ENCODE data around the gene RNF17. TPM values are rescaled to one million over a fixed set of nuclear protein-coding genes. Genes with fewer than 3 reads are reported as not detected.
"Not testable (repeated sequence)": the region's sequence is repeated elsewhere in the genome, so short reads cannot be mapped to it uniquely, and the experiment has no call there.

The RNF17 gene
- total RNA-seq, 1 donor from 2014 or later, result not detected

- ATAC-seq, result no peak
- intact Hi-C loops (cut with DNase I), result no loop called here
Measured at GRCh38 chr13:24741016-24741662, 22.8 kb upstream of the RNF17 start.

GRCh38 chr13:24741791-24742190 lies 22.2 kb upstream of the RNF17 start:
- intact Hi-C loops (cut with DNase I), result no loop called here
- ATAC-seq (no peak), DNase-seq (ENCODE audit: low spot score) (no peak)

More at GRCh38 chr13:24741016-24741662, 22.8 kb upstream of the RNF17 start:
- no peak for DNase-seq (ENCODE audit: low spot score)

- intact Hi-C loops (cut with DNase I), result no loop called here
- no peak for ATAC-seq
- DNase-seq (ENCODE audit: low spot score), result no peak
Measured at GRCh38 chr13:24742294-24742693, 21.7 kb upstream of the RNF17 start.

GRCh38 chr13:24742977-24743376 lies 21.0 kb upstream of the RNF17 start:
- no peak for ATAC-seq
- DNase-seq (ENCODE audit: low spot score), result no peak
- intact Hi-C loops (cut with DNase I), result no loop called here

GRCh38 chr13:24744247-24744646 lies 19.7 kb upstream of the RNF17 start:
- ATAC-seq, result no peak
- DNase-seq (ENCODE audit: low spot score), result no peak
- intact Hi-C loops (cut with DNase I), result no loop called here

- DNase-seq (ENCODE audit: low spot score) (no peak), ATAC-seq (no peak)
- intact Hi-C loops (cut with DNase I), result loop anchor here (5.0 kb wide), 1 partner anchor 258 kb away; no protein-coding TSS in a partner anchor
Measured at GRCh38 chr13:24745516-24745860, 18.5 kb upstream of the RNF17 start.

- ATAC-seq (no peak), DNase-seq (ENCODE audit: low spot score) (no peak)
- intact Hi-C loops (cut with DNase I), result loop anchor here (5.0 kb wide), 1 partner anchor 259 kb away; no protein-coding TSS in a partner anchor
Measured at GRCh38 chr13:24745861-24746617, 17.9 kb upstream of the RNF17 start.

GRCh38 chr13:24746618-24747247 lies 17.2 kb upstream of the RNF17 start:
- DNase-seq (ENCODE audit: low spot score) (no peak), ATAC-seq (no peak)
- intact Hi-C loops (cut with DNase I), result loop anchor here (5.0 kb wide), 1 partner anchor 259 kb away; no protein-coding TSS in a partner anchor

GRCh38 chr13:24747248-24748060 lies 16.5 kb upstream of the RNF17 start:
- ATAC-seq, result no peak
- no peak for DNase-seq (ENCODE audit: low spot score)
- intact Hi-C loops (cut with DNase I), result loop anchor here (5.0 kb wide), 1 partner anchor 260 kb away; no protein-coding TSS in a partner anchor

- intact Hi-C loops (cut with DNase I), result loop anchor here (5.0 kb wide), 1 partner anchor 261 kb away; no protein-coding TSS in a partner anchor
- no peak for ATAC-seq
- no peak for DNase-seq (ENCODE audit: low spot score)
Measured at GRCh38 chr13:24748061-24748400, 15.9 kb upstream of the RNF17 start.

- DNase-seq (ENCODE audit: low spot score) (no peak), ATAC-seq (no peak)
- intact Hi-C loops (cut with DNase I), result no loop called here
Measured at GRCh38 chr13:24759197-24759596, 4.8 kb upstream of the RNF17 start.

GRCh38 chr13:24764276-24764630 lies 284 bp downstream of the RNF17 start:
- ATAC-seq (no peak), DNase-seq (ENCODE audit: low spot score) (no peak)
- intact Hi-C loops (cut with DNase I), result no loop called here

GRCh38 chr13:24777171-24777570 lies 13.2 kb downstream of the RNF17 start:
- DNase-seq (ENCODE audit: low spot score), result no peak
- intact Hi-C loops (cut with DNase I), result no loop called here
- ATAC-seq, result no peak

GRCh38 chr13:24784319-24784718 lies 20.4 kb downstream of the RNF17 start:
- ATAC-seq (no peak), DNase-seq (ENCODE audit: low spot score) (no peak)
- intact Hi-C loops (cut with DNase I), result no loop called here

GRCh38 chr13:24788538-24788937 lies 24.6 kb downstream of the RNF17 start:
- intact Hi-C loops (cut with DNase I), result no loop called here
- ATAC-seq (no peak), DNase-seq (ENCODE audit: low spot score) (no peak)

GRCh38 chr13:24802074-24802473 lies 38.1 kb downstream of the RNF17 start:
- no peak for ATAC-seq

GRCh38 chr13:24821207-24821606 lies 57.2 kb downstream of the RNF17 start:
- intact Hi-C loops (cut with DNase I), result no loop called here
- ATAC-seq (no peak), DNase-seq (ENCODE audit: low spot score) (no peak)

More at GRCh38 chr13:24802074-24802473, 38.1 kb downstream of the RNF17 start:
- intact Hi-C loops (cut with DNase I), result no loop called here
- no peak for DNase-seq (ENCODE audit: low spot score)

GRCh38 chr13:24822640-24823039 lies 58.7 kb downstream of the RNF17 start:
- ATAC-seq, result no peak
- intact Hi-C loops (cut with DNase I), result no loop called here
- no peak for DNase-seq (ENCODE audit: low spot score)

GRCh38 chr13:24823122-24823710 lies 59.2 kb downstream of the RNF17 start:
- ATAC-seq, result not testable (repeated sequence)

More at GRCh38 chr13:24823122-24823710, 59.2 kb downstream of the RNF17 start:
- intact Hi-C loops (cut with DNase I); DNase-seq (ENCODE audit: low spot score): not testable (repeated sequence)
